HEK293 (cell line): ENCODE measurements around the gene ZNF394.

Experiments used
- ZBTB20 ChIP-seq: fragments of 450-650 bp; formaldehyde crosslinking; IDR thresholded peaks from 2 replicates; pipeline ENCODE4 v1.5.1; 2016; ENCODE audit warnings: missing biosample characterization, missing genetic modification characterization
- ZFP3 ChIP-seq: fragments of 450-650 bp; formaldehyde crosslinking; IDR thresholded peaks from 2 replicates; pipeline ENCODE4 v1.5.1; 2016; ENCODE audit warnings: low read depth, missing biosample characterization, missing genetic modification characterization
- ZNF561 ChIP-seq: fragments of 450-650 bp; IDR thresholded peaks from 2 replicates; pipeline ENCODE4 v1.5.1; 2018; ENCODE audit warnings: missing biosample characterization, missing genetic modification characterization, borderline replicate concordance
- TF ChIP-seq, protein P1 (sequence below): fragments of 450-650 bp; formaldehyde crosslinking; IDR thresholded peaks from 2 replicates; pipeline ENCODE4 v1.5.1; 2016; ENCODE audit warnings: missing biosample characterization, missing genetic modification characterization
- TF ChIP-seq, protein P2 (sequence below): fragments of 450-650 bp; formaldehyde crosslinking; optimal IDR thresholded peaks from 2 replicates; pipeline ENCODE3; 2016; ENCODE audit warnings: missing biosample characterization, mild to moderate bottlenecking, missing genetic modification characterization

DNA sequence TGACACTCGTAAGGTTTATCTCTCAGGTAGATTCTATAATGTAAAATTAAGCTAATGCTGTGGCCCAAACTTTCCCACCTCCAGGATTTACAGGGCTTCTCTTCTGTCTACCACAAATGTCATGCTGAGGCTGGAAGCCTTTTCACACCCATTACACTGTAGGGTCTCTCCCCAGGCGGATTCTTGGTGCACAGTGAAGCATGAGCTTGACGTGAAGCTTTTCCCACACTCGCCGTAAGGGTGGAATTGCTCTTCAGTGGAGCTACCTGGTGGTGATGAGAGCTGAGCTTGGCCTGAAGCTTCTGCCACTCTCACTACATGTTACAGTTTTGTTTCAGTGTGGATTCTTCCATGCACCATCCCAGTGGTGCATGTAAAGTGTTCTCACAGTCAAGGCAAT lies 40.5 kb upstream of the ZNF394 start:
- TF ChIP-seq, protein P1, sequence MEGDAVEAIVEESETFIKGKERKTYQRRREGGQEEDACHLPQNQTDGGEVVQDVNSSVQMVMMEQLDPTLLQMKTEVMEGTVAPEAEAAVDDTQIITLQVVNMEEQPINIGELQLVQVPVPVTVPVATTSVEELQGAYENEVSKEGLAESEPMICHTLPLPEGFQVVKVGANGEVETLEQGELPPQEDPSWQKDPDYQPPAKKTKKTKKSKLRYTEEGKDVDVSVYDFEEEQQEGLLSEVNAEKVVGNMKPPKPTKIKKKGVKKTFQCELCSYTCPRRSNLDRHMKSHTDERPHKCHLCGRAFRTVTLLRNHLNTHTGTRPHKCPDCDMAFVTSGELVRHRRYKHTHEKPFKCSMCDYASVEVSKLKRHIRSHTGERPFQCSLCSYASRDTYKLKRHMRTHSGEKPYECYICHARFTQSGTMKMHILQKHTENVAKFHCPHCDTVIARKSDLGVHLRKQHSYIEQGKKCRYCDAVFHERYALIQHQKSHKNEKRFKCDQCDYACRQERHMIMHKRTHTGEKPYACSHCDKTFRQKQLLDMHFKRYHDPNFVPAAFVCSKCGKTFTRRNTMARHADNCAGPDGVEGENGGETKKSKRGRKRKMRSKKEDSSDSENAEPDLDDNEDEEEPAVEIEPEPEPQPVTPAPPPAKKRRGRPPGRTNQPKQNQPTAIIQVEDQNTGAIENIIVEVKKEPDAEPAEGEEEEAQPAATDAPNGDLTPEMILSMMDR: no peak
- TF ChIP-seq ZBTB20 (tag by site-specific recombination) (no peak), ZNF561 (no peak), ZFP3 (tag by site-specific recombination) (no peak)
- TF ChIP-seq, protein P2, sequence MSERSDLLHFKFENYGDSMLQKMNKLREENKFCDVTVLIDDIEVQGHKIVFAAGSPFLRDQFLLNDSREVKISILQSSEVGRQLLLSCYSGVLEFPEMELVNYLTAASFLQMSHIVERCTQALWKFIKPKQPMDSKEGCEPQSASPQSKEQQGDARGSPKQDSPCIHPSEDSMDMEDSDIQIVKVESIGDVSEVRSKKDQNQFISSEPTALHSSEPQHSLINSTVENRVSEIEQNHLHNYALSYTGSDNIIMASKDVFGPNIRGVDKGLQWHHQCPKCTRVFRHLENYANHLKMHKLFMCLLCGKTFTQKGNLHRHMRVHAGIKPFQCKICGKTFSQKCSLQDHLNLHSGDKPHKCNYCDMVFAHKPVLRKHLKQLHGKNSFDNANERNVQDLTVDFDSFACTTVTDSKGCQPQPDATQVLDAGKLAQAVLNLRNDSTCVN: no peak
